22Rv1 (cell line): ENCODE measurements around the gene ASPSCR1.
A peak's percentile ranks its signal among the peaks of the same experiment; 100 is the strongest.

Experiments used
- H3K27ac ChIP-seq: fragments of 450-650 bp; 2 replicates; pipeline ENCODE4 v1.5.1; 2017
- ZFX ChIP-seq: fragments of 450-650 bp; IDR thresholded peaks from 2 replicates; pipeline ENCODE4 v1.6.1; 2017; ENCODE audit warnings: antibody characterized with exemption, borderline replicate concordance
- TF ChIP-seq, protein P1 (sequence below): fragments of 450-650 bp; IDR thresholded peaks from 2 replicates; pipeline ENCODE4 v1.5.1; 2017; ENCODE audit warnings: mild to moderate bottlenecking

ASPSCR1 gene, protein sequence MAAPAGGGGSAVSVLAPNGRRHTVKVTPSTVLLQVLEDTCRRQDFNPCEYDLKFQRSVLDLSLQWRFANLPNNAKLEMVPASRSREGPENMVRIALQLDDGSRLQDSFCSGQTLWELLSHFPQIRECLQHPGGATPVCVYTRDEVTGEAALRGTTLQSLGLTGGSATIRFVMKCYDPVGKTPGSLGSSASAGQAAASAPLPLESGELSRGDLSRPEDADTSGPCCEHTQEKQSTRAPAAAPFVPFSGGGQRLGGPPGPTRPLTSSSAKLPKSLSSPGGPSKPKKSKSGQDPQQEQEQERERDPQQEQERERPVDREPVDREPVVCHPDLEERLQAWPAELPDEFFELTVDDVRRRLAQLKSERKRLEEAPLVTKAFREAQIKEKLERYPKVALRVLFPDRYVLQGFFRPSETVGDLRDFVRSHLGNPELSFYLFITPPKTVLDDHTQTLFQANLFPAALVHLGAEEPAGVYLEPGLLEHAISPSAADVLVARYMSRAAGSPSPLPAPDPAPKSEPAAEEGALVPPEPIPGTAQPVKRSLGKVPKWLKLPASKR

DNA sequence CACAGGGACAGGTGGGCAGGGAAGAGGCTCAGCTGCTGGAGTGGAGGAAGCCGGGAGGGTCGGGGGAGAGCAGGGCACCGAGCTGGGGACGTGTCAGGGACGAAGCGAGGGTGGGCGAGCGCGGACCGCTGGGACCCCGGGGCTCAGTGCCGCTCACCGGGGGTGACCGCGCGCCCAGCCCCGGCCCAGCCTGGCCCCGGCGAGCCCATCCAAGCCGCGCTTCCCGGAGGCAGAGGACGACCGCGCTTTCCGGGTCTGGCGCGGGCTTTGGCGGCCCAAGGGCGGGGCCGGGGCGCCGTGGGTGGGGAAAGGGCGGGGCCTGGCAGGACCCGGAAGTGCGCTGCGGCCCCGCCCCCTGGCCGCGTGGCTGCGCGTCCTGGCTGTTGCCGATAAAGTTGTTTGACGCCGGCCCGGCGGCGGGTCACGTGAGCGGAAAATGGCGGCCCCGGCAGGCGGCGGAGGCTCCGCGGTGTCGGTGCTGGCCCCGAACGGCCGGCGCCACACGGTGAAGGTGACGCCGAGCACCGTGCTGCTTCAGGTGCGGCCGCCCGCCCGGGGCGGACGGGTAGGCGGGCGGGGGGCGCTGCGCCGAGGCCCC lies at the start of gene ASPSCR1:
Gene ASPSCR1 (plus strand): TSS at position 419 of the 598 bp plus-strand sequence. CDS start 18 bp downstream, at position 437.
- H3K27ac ChIP-seq = peak within 1 kb of the TSS; percentile 84
- TF ChIP-seq, protein P1, sequence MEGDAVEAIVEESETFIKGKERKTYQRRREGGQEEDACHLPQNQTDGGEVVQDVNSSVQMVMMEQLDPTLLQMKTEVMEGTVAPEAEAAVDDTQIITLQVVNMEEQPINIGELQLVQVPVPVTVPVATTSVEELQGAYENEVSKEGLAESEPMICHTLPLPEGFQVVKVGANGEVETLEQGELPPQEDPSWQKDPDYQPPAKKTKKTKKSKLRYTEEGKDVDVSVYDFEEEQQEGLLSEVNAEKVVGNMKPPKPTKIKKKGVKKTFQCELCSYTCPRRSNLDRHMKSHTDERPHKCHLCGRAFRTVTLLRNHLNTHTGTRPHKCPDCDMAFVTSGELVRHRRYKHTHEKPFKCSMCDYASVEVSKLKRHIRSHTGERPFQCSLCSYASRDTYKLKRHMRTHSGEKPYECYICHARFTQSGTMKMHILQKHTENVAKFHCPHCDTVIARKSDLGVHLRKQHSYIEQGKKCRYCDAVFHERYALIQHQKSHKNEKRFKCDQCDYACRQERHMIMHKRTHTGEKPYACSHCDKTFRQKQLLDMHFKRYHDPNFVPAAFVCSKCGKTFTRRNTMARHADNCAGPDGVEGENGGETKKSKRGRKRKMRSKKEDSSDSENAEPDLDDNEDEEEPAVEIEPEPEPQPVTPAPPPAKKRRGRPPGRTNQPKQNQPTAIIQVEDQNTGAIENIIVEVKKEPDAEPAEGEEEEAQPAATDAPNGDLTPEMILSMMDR = no peak
- TF ChIP-seq ZFX = no peak

DNA sequence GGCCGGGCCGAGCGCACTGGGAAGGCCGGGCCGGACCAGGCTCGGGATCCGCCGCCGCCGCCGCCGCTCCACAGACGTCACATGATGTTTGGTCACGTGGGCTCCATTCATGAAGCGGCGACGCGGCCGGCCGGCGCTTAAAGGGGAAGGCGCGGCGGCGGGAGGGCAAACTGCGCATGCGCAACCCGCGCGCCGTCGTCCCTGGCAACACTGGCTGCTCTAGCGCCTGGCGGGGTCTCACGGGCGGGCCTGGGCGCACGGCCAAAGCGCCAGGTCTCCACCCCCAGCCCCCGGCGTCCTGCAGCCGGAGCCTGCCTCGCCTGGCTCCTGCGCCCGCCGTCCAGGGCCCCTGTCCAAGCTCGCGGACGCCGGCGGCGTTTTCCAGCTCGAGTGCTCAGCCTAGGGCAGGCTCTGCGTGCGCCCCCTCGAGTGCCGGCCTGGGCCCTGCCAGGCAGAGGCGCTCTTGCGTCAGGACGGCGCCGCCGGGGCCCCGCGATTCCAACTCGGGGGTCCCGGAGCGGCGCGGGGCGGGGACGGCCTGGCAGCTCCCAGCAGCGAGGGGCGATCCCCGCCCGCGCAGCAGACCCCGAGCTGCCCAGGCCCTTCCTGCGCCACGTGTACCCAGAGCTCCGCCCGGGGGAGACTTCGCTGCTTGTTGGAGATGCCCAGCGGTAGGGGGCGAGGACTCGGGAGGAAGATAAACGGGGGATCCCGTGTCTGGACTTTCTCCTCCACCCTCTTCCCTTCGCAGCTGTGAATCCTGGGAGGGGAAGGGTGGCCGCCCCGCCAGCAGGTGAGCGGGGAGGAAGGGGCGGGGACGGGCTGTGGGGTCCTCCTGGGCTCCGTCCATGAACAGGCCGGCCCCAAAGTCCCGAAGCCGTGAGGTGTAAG lies 49.5 kb upstream of the ASPSCR1 start, which contains the start of gene MAFG:
Gene MAFG (minus strand): TSS at position 83 of the 891 bp plus-strand sequence. CDS start 4,550 bp downstream, outside the sequence.
- TF ChIP-seq ZFX = no peak
- TF ChIP-seq, protein P1 = peak; percentile 70
- H3K27ac ChIP-seq = peak within 1 kb of the TSS; percentile 85

DNA sequence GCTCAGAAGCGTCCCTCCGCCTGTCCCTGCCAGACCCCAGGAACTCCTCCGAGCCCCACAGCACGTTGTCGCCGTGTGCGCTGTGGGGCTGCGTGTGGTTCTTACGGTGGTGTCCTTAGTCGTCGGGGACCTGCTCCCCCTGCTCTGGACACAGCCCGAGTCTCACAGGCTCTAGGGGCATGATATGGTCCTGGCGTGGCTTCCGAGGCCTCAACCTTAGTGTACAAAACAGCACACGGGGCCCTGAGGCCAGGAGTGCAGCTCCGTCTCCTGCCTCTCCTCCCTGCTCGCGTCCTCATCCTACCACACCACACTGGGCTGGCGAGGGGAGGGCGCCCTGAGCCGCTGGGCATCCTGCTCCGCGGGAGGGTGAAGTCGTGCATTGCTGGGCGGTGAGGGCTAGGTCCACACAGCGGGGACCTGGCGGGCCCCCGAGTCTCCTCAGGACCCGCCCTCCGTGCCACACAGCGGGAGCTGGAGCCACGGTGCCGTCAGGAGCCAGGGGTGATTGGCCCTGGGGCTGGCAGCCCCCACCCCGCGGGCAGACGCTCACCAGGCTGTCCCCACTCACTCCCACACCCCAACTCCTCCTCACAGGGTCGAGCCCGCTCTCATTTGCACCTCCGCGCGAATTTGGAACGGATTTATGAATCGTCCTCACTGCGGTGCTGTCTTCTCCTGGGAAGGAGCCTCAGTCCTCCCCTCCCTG lies 48.7 kb upstream of the ASPSCR1 start:
- TF ChIP-seq, protein P1 = no peak
- TF ChIP-seq ZFX = no peak

DNA sequence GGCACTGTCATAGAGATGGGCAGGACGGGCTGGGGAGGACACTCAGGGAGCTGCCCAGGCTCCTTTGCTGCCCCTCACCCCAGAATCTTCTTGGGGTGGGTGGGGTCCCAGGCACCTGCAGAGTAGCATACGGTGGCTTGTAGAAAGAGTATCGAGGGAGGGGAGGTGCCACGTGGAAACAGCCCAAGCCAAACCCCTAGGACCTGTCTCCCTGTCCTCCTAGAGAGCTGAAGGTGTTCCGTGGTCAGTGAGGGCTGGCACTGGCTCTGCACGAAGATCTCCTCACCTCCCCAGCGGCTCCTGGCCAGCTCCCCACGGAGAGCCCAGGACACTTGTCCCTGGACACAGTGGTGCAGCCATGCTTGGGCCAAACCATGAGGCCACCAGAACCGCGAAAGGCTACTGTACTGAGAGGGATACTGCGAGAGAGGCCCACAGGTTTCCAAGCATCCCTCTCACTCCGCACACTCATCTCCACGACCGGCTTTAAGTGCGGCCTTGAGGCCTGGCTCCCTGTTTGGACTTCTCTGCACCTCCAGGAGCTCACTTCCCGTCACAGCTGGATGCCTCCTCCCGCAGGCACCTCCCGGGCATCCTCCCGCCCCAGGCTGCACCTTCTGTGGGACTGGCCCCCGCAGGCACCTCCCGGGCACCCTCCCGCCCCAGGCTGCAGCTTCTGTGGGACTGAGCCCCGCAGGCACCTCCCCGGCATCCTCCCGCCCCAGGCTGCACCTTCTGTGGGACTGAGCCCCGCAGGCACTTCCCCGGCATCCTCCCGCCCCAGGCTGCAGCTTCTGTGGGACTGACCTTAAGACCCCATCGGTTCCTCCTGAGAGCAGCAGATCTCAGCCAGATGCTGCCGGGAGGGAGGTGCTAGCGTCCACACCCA lies 47.9 kb upstream of the ASPSCR1 start:
- TF ChIP-seq, protein P1 = no peak
- no peak for TF ChIP-seq ZFX
- H3K27ac ChIP-seq = peak overlapping the region; percentile 85

More for the DNA sequence above, 48.7 kb upstream of the ASPSCR1 start:
- H3K27ac ChIP-seq = peak overlapping the region; percentile 85

DNA sequence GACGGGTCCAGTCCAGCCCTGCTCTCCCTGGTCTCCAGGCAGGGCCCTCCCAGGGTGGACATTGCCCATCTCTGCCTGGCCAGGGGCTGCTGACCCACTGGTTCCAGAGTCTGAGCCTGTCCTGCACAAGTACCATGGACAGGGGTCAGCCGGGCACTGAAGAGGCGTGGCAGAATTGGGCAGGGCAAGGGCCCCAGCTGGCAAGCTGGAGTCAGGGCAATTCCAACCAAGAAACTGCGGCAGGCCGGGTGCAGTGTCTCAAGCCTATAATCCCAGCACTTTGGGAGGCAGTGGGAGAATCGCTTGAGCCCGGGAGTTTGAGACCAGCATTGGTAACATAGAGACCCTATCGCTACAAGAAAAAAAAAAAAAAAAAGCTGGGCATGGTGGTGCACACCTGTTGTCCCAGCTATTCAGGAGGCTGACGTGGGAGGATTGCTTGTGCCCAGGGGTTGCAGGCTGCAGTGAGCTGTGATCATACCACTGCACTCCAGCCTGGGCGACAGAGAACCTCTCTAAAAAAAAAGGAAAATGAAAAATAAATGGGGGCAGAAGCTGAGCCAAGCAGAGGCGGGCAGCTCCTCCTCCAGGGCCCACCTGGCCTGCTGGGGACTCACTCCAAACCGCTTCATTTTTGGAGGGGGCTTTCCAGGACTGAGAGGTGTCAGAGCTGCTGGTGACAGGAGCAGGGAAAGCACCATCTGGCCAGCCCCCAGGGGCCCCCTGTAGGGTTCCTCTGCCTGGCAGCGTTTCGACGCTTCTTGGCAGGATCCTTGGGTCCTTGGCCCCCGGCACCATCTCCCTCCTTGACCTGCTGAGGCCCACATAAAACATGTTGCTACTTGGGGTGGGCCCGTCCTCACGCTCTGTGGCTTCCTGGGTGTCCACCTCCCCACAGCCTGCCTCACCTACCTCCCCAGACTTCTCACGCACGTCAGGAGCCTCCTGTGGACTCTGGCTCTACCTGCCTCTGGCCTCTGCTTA lies 47.0 kb upstream of the ASPSCR1 start:
- no peak for TF ChIP-seq ZFX
- TF ChIP-seq, protein P1 = no peak
- H3K27ac ChIP-seq = no peak overlapping the region
